HK-2 (cell line): ENCODE results near the gene PPME1.

ENCODE experiments used
- DNase-seq: peaks from one replicate; pipeline ENCODE4 v3.0.0-alpha.2; 2018; ENCODE audit not compliant: unreplicated experiment

The PPME1 gene

DNA sequence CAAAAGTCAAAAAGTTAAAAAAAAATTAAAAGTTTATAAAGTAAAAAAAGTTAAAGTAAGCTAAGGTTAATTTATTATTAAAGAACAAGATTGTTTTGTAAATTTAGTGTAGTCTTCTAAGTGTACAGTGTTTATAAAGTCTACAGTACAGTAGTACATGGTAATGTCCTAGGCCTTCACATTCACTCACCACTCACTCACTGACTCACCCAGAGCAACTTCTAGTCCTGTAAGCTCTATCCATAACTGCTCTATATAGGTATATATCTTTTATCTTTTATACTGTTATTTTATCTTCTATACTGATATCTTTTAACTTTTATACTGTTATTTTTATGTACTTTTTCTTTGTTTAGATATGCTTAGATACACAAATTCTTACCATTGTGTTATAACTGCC, 11.4 kb upstream of the PPME1 start:
- no peak for DNase-seq

DNA sequence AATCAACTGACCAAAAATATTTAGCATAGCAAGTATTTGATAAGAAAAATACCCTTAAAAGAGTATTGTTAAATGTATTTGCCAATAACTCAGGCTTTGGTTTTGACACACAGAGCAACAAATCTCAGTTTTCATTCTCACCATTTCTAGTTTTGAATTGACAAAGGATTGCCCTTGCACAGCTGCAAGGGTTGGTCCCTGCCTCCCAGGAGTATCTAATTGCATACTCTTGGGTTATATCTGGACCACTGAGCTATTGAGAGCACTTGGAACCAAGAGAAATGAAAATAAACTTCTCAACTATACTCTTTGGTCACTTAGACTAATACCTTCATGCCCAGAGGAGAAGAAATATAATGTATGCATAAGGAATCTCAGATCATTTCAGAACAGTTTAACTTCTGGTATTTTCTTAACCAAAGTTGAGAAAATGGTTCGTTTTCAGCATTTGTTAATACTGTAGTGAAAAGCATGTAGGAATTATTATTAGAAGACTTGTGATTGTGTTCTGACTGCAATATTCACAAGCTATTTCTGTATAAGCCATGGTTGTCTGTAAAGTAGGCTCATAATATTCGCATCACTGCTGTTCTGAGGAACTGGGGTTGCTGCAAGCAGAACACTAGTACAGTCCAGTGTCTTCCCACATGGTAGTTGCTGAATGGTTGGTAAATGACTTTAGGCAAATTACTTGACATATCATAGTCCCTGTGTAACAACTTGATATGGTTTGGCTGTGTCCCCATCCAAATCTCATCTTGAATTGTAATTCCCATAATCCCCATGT, 8.2 kb upstream of the PPME1 start:
- no peak for DNase-seq

DNA sequence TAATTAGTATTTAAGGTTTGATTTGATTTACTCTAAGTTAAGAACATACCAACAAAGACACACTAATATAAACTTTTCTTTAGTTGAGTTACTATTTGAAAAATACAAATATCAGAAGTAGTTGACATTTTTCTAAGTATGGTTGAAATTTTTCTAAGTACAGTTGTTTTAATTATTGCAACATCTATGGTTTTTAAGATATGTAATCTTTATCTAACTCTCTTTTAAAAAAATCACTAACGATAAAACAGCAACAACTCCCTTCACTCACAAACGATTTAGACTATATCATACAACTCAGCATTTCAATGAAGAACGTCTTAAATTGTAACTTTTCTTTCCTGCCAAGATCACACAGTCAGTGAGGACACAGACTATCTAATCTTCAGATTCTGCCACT, 2.3 kb upstream of the PPME1 start:
- DNase-seq = no peak

DNA sequence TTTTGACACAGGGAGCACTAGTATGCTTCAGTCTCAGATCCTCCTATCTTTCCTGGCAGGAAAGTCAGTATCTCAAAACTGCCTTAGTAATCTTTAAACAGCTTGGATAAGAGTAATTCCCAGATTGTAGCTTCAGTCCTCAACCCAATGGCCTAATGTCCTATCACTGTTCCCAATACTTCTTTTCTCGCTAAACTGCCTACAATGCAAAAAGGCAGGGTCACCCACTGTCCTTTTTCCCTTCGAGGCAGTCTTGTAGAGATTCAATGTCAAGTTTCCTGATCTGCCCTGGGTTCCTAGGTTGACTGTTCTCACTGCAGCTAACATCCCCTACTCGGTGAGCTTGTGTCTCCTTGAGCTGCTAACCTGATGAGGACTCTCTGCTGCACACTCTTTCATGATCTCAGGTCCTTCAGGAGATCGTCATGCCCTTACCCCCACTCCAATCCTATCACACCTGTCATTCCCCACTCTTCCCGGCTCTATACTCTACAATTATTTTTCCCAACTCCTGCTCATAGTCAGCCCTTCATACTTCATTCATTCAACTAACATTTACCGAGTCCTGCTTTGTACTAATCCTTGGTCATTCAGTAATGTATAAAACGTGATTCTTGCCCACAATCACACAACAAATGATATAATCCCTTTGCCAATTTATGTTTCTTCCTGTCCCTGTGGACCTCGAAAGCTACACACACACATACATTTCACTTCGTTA, 1.2 kb upstream of the PPME1 start:
- peak; percentile 1 for DNase-seq

DNA sequence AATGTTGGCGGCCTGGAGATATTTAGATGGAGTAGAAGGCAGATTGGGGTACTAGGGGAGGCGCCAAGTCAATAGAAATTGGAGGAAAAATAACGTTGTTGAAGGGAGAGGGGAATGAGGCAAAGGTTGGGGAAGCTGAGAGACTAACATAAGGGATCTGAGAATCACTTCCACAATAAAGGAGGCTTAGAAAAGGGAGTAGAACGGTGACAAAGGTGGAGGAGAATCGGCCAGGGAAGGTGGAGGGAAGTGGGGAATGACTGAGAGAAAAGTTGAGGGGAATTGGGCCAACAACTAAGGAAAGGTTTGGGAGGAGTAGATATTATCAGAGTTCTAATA, 510 bp downstream of the PPME1 start:
- no peak for DNase-seq

DNA sequence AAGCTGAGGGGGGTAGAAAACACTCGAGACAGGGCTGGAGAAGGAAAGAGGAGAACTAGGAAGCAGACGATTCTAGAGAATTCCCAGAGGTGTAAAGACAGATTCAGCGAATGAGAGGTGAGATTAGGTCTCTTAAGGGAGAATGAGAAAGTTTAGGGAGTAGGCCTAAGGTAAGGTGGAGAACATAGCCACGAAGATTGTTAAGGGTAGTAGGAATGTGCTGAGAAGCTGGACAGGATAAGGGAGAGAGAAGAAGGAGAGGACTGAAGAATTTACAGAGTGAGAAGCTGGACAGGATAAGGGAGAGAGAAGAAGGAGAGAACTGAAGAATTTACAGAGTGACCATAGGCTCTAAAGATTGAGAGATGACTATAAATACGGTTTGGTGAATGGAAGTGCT, 908 bp downstream of the PPME1 start:
- no peak for DNase-seq

DNA sequence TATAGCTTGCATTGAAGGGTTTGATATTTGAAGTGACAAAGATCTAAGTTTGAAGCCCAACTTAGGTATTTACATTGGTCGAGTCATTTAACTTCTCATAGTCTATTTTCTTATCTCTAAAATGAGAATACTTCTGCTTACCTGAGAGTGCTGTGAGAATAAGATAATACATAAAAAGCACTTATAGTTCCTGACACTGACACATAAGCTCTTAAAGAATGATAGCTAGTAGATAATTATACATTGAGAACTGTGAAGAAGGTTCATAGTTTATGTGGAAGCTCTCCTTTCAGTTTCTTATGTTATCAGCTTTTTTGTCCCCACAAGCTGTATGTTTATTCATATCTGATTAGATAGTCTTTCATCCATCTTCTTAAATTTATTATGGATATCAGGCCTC, 4.8 kb downstream of the PPME1 start:
- DNase-seq = no peak

DNA sequence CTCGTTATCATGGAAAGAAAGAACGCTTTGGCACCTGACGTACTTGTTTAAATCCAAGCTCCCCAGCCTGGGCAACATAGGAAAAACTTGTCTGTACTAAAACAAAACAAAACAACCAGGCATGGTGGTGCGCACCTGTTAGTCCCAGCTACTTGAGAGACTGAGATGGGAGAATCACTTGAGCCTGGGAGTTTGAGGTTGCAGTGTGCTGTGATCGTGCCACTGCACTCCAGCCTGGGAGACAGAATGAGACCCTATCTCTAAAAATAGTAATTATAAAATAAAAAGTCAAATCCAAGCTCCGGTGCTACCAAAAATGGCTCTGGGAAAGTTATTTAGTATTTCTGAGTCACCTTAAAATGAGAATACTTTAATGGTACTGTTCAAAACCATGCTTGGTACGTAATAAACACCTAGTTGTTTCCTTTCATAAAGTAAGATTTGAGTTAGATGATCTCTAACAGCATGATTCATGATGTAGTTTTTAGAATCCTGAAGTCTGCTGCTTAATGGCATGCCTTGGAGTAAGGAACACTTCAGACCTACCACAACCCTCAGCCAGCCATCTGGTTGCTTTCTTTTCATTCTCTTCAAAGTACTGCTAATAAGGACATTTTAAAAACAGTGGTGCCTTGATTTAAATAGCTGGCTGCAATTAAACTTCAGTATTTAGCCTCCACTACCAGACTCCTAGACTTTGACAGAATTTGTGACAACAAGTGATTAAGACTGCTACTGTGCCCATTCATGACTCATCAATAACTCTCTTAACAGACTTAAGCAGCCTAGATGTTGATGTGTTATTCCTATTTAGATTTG, 8.4 kb downstream of the PPME1 start:
- no peak for DNase-seq

DNA sequence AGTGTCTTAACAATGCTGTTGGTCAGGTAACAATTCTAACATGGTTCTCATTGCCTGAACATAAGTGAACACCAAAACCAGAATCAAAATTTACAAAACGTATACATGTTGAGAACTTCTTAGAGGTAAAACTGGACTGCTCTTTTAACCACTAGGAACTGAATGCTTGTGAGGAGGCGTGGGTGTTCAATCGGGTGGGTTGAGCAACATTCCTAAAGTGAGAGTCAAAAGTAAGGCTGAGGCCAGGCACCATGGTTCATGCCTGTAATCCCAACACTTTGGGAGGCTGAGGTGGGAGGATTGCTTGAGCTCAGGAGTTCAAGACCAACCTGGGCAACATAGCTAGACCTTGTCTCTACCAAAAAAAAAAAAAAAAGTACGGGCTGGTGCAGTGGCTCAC, 11.5 kb downstream of the PPME1 start:
- DNase-seq = no peak

DNA sequence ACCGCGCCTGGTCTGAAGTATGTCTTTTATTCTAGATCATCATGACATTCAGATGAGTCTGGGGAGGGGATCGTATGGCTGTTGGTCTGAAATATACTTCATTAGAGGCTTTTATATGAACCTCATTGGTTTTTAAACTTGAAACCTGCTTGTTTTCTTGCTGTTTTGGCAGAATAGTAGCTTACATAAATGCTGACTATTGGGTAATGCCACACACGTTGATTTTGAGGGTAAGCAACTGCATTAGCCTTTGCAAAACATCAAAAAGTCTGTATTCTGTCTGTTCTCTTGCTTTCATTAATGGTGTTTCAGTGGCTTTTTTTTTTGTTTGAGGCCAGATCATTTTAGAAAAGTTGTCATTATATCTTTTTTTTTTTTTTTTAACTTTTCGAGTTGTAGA, 14.2 kb downstream of the PPME1 start:
- no peak for DNase-seq

DNA sequence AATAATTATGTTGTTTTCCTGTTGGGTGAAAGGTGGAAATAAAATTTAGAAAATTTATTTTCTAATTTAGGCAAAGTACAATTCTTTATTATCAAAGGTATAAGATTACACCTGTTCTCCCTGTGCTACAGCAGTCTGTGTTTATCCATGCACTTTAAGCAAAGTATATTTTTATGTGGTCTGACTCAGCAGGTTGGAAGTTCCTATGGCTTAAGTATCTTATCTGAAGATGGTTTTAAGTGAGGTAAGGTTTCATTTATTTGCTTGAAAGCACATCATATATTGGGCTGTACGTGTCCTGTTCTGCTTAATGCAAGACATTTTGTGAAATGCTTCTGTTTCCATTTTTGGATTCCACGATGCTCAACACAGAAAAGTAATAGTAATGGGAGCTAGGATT, 14.6 kb downstream of the PPME1 start:
- no peak for DNase-seq

DNA sequence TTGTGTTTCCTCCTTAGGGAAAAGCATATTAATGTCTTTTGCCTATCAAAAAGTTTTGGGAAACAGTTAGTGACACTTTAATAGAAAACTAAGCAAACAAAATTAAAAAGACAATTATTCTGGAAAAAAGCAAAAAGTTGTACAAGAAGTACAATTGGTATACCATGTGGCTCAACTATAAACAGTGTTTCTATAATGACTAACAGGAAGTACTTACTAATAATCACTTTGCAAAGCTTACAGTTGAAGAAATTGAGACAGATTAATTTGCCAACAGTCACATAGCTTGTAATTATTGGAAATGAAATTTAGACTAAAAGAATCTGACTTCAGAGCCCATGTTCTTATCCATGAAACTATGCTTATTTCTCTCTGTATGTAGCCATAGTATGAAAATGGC, 24.7 kb downstream of the PPME1 start:
- DNase-seq = no peak

DNA sequence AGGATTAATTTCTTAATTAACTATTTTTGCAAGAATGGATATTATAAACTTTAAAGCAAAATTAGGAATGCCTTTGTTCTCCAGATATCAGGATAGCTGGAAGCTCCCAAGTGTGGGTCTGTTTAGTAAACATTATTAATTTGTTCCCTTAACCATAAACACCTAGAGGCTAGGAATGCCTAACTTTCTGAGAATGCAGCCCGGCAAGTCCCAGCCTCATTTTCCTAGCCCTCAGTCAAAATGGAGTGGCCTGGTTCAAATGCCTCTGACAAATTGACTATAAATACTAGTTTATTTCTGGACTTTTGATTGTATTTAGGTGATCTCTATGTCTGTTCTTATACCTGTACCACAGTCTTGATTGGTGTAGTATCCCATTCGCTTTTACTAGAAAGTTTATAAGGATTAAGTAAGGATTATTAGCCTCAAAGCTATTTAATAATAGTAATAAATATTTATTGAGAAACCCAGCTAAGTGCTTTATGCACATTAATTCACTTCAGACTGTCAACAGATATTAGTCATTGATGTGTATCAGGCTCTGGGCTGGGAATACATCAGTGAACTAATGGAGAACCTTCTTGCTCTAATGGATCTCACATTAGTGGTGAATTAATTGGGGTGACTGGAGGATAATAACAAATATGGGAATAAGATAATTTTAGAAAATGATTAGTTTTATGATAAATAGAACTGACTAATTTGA, 25.8 kb downstream of the PPME1 start:
- DNase-seq = no peak

DNA sequence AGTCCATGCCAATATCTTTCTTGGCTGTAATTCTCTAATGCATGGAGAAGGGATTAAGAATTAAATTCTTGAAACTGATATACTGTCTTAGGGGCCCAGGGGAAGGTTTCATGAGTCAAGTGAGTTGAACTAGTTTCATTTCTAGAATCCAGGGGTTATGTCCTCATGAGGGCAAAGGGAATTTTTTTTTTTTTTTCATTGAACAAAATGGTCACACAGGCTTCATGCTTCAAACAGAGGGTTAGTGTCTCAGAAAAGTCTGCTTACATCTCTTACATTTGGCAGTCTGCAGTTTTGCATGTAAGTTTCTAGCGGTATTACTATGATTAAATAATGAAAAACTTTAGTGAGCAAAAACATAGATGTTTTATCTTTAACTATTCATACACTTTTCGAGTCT, 32.9 kb downstream of the PPME1 start:
- no peak for DNase-seq

DNA sequence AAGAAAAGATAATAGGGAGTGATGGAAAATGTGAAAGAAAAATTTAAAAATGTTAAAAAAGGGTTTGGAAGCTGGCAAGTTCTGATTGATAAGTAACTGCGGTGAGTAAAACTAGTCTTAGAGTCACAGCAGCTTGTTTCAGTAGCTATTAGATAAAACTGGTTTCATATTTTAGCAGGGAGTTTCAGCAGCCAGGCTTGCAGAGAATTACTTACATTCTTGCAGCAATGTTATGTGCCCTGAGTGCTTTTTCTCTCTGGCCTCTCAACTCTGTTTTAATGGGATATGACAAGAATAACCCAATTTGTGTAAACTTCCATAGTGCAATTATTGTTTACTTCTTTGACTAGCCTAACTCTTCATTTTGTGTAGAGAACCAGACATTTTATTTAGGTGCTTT, 33.6 kb downstream of the PPME1 start:
- DNase-seq = no peak

DNA sequence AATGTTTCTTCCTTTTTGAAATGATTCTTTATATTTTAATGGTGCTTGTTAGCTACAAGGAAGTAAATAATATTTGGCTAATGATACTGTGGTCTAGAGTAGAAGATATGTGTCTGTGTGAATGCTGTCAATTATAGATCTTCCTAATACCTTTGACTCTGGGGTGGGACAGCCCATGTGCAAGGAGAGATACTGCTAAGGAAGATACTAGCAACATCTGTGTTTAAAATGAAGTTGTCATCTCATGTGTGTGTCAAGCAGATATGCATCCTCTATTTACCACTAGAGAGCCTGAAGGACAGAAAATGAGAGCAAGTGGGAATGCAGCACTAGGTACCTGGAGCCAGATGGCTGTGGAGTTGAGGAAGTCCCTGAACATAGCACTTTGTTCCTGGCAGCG, 34.1 kb downstream of the PPME1 start:
- no peak for DNase-seq

DNA sequence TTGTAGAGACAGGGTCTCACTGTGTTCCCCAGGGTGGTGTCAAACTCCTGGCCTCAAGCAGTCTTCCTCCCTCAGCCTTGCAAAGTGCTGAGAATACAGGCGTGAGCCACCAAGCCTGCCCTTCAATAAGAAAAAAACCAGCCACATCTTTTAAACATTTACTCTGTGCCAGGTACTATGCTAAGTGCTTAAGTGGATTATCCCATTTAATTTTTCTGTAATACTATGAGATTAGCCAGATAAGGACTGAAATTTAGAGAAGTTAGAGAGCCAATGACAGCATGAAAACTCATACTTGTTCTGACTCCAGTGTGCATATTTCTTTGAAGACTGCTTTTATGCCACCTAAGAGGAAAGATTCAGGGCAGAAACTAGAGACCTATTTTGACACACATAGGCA, 35.7 kb downstream of the PPME1 start:
- no peak for DNase-seq

DNA sequence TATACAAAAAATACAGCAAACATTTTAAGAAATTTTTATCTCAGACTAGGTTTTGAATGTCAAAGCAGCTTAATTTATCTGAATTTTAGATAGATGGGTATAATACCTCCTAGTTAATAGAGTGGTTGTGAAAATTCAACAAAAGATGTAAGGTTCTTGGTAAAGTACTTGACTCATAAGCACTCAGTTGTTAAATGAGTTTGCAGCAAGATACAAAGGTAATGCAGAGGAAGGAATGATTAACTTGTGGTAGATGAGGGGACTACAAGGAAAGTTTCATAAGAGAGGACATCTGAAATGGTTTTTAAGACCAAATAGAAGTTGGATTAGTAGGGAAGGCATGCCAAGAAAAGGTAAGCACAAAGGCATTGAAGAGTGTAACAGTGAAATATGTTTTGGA, 37.4 kb downstream of the PPME1 start:
- DNase-seq = no peak

DNA sequence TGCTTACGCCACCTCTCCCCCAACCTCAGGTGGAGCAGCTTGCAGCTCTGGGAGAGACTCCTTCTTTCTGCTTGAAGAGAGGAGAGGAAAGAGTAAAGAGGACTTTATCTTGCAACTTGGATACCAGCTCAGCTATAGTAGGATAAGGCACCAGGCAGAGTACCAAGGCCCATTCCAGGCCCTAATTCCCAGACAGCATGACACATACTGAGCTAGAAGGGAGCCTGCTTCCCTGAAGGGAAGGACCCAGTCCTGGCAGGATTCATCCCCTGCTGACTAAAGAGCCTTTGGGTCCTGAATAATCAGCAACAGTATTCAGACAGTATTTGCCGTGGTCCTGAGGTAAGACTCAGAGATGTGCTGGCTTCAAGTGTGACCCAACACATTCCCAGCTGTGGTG, 41.4 kb downstream of the PPME1 start:
- no peak for DNase-seq

DNA sequence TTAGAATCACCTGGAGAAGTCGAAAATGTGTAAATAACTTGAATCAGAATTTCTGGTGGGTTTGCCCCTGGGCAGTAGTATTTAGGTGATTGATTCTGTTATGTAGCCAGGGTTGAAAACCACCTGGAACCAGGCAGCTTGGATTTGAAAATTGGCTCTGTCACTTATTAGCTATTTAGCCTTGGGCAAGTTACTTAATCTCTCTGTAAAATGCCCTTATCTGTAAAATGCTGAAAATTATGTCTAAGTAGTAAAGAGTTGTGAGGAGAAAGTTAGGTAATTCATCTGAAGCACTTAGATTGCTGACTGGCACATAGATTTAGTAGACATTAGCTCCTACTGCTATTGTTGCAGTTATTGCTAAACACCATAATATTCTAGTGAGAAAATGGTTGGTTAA, 49.3 kb downstream of the PPME1 start:
- no peak for DNase-seq

DNA sequence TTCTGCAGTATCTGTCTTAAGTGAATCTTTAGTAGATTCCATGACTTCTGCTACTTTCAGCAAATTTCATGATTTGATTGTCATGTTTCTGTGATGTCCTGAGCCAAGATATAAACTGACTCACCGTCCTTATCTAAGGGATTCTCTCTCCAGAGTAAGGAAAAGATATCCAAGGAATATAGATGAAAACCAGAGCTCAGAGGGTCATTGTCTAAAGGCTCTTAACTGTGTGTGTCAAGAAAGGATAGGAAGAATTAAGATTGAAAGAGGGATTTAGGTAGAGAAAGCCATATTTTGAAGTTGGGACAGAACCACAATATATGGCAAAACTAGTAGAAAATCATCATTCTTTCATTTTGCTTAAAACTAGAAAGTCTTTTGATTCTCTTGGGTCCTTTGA, 50.7 kb downstream of the PPME1 start:
- DNase-seq = no peak

DNA sequence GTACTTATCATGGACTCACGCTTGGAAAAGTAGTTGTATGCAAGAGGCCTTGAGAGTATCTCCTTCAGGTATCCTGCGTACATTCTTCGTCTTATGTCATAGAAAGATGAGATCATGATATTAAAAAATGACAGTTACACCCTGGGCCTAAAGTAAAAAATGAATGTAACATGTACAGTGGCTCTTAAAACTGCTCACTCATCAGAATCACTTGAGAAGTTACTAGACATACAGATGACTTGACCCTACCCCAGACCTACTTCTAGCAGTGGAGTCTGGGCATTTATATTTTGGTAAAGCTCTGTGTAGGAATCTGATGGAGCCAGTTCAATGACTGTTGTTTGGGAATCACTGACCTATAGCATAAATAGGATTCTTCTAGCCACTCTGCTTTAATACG, 54.5 kb downstream of the PPME1 start:
- no peak for DNase-seq
